Skin of body (tissue), 2 donors: ENCODE data around the gene RPH3AL. TPM values are rescaled to one million over a fixed set of nuclear protein-coding genes. Genes with fewer than 3 reads are reported as not detected.

Experiments used
- DNase-seq: peaks from one replicate; lab custom pipeline; 2025; lab: John Stamatoyannopoulos, UW
- total RNA-seq: library from RNA; depleted of rRNA; stranded (reverse); fragments of >200 nt; gene quantifications from one replicate; pipeline ENCODE4 v1.2.3, GENCODE V29; 2014

Gene RPH3AL
- total RNA-seq, 1 donor from 2014 or later: 4.8 TPM

DNA sequence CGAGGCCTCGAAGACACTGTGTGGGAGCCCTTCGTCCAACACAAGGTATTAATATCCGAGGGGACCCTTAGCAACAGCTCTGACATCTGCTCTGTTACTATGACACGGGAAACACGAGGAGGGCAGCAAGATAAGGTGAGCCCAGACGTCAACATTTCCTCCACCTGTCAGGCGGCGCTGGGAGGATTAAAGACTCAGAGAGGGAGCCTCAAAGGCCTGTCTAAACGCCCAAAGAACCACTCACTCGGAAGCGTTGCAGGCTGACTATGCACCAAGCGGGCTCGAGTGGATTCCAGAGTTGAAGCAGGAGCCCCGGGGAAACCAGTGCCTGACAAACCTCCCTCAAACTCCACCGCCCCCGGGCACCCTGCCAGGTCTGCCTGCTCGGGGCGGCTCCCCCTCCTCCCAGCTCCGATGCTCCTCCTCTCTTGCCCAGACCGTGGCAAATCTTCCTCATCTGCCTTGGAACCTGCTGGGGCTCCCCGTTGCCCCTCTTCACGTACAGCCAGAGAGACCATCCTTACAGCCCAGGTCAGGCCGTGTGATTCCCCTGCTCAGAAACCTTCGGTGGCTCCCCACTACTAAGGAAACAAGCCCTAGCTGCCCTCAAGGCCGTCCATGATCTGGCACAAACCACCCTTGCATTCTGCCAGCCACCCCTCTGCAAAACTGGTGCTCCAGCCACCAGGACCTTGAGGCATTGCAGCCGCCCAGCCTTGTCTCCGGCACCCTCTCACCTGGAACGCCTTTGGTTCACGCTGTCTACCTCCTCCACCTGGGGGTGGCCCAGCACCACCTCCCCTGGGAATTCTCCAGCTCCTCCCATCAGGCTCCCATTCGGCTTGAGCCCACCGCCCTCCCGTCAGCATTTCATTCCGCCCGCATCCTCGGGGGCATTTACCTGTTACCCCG, 16.2 kb downstream of the RPH3AL start:
- no peak for DNase-seq

DNA sequence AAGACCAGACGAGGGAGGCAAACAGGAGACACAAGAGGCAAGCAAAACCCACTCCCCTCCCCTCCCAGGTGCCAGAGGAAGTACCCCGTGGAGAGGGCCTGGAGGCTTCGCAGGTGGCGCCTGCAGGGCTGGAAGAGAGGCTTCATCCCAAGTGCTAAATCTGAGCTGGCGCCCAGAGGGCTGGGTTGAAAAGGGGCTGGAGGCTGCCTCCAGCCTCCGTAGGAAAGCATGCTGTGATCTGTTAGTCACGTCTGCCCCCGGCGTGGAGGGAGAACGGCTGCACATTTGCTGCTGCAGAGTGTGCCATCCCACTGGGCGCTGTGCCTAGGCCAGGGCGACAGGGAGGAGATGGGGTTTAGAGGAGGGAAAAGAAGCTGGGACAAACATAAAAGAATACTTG, 16.9 kb downstream of the RPH3AL start:
- DNase-seq: no peak

DNA sequence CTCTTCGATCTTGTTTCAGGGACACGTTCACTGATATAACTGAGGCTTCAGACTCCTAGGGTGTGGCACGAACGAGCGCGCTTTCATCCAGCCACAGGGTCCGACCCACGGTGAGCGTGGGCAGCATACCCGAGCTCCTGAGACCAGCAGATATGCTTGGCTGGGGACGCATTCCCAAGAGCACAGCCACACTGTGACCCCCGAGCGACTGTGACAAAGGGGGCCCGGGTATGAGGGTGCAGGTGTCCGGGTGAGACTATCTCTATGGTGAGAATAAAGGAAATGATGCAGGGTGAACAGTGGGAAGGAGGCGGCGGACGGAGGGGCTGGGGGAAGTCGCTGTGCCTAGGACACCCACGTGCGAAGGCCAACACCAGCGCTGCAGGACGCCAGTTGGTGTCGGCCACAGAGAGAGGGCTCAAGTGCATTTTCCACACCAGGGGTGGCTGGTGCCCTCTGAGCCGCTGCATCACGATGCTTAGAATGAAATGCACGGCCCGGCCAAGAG, 17.6 kb downstream of the RPH3AL start:
- no peak for DNase-seq

DNA sequence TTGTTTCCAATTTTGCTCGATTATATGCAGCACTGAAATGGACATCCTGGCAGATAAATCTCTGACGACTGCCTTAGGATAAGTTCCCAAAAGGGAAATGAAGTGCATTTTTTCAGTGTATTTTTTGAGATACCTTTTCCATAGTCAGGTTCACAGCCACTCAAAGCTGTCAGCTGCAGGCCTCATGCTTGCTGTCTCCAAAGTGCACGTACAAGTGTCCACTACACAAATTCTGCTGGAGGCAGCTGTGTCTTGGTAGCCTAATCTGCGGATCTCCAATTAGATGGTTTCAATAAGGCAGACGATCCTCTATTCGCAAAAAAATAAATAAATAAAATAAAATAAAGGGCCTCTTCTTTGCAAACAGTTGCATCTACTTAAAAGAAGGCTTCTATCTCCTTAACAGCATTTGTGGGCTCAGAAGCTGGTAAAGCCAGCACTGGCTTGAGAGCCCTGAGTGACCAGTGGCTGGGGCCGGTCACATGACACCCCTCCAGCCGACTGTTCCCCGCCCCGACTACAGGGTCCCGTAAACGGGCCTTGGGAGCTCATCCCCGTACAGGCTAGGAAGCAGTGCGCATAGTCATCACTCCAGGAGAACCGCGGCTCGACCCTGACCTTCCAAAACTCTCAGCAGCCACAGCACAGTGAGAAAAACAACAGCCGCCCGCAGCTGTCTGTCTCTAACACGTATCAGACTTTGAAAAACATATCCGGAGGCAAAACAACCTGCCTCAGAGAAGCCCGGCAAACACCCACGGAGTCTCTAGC, 18.8 kb downstream of the RPH3AL start:
- no peak for DNase-seq

DNA sequence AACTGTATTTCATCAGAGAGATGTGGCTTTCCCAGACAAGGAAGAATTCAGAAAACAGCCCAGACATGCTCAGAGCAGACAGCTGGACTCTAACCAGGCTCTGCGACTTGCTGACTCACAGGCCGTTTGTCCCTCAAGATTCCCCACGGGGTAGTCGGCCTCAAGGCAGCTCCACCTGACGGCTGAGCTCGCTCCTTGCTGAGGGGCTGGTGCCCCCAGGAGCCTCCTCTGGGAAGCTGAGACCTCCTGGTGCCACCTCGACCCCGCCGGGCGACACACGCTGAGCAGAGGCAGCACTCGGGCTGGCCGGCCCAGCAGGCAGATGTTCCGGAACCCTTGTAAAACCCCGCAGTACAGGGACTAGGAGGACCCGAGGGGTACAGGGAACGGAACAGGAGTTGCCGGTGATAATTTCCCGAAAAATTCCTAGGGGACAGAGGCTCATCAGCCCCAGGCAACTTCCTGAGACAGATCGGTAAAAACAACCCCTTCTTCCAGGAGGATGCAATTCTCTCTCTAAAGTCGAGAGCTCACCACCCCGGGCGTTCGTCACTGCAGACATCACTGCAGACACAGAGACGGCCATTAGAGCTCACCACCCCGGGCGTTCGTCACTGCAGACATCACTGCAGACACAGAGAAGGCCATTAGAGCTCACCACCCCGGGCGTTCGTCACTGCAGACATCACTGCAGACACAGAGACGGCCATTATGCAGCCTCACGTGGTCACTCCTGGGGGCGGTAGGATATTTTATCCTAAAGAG, 19.9 kb downstream of the RPH3AL start:
- DNase-seq: no peak

DNA sequence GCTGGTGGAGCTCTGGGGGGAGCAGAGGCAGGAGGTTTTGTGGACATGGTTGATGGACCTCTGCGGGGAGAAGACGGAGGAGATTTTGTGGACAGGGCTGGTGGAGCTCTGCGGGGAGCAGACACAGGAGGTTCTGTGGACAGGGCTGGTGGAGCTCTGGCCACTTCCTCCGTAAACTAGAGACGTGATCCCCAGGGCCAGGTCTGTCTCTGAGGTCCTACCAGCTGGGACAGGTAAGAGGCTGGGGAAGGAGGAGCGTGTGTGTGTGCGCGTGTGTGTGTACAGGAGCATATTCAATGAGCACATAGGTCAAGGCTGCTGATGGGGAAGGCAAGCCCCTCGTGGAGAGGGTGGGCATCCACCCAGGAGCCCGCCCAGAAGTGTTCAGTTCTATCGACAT, 20.6 kb downstream of the RPH3AL start:
- DNase-seq: no peak

DNA sequence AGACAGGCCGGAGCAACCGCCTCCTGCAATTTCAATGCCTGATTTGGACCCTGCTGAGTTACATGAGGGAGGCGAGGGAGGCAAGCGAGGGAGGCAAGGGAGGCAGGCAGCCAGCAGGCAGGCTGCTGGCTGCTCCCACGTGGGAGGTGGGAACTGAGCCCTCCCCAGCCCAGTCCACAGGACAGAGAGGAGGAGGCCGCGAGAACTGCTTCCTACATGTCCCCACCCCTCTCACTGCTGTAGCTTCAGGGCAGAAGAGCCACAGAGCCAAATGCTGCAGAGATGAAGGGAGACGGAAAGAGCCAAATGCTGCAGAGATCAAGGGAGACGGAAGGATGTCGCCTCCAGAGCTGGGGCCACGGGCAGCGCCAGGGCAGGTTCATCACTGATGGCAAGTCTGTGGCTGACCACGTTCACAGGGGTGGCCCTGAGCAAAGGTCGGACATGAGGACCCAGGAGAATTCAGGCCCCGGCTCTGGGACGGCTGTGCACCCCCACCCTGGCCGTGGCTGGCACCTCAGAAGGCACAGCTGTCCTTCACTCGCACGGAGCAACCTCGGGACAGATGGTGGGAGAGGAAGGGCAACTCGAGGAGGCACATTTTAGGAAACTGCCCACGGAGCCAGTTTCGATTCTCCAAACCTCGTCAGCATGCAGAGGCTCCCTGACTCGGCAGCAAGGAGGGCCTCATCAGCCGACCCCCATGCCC, 21.5 kb downstream of the RPH3AL start:
- no peak for DNase-seq

DNA sequence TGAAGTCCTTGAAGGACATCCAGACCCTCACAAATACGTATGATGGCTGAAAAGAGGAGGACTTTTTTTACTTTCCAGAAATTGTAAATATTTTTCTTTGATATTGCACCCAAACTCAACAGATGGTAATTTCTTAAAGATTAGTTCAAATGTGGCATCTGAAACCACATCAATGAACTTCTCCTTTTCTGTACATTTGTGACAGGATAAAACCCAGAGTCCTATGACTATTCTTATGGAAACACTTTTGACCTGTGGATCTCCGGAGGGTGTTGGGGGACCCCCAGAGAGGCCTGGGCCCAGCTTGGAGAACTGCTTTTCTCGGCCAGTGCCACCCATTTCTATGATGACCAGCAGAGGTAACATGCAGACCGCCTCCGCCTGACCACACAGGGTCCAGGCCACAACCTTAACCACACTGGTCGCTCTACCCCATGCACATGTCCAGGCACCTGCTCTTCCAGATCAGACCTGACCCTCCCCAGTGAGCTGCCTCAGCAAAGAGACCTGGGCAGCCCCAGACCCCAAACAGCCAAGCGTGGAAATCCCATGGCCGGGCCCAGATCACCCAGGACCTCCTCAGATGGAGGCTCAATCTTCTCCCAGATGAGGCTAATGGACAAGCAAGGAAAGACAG, 22.7 kb downstream of the RPH3AL start:
- no peak for DNase-seq

DNA sequence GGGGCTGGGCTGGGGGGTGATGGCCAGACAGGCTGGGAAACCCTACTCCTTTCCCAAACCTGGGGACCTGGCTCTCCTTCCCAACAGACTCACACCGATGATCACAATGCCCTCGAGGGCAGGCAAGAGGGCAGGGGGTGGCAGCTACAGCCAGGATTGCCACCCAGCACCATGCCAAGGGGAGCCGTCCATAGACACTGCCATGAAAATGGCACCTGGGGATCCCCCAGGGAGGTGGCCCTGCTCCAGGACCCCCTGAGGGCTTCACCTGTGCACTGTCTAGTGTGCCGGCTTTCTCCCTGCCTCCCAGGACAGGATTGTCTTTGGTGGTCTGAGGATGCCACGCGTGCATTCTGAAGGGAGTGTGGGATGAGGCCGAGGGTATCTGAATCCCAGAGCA, 24.6 kb downstream of the RPH3AL start:
- no peak for DNase-seq

DNA sequence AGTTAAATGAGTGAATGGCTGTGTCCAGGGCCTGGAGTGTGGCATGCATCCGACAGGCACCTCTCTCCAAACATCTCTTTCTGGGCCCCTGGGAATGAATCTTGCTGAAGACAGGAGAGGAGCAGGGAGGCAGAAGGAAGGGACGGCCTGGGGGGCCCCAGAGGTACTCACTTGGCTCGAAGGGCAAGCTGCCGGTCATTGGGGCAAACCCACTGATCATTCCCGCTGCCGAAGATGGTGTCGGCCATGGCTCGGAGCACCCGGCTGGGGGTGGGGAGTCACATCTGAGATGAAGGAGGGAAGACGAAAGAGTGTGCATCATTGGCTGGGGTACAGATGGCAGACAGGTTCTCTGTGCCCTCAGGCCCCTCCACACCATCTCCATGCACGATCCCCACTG, 25.3 kb downstream of the RPH3AL start:
- DNase-seq: no peak

DNA sequence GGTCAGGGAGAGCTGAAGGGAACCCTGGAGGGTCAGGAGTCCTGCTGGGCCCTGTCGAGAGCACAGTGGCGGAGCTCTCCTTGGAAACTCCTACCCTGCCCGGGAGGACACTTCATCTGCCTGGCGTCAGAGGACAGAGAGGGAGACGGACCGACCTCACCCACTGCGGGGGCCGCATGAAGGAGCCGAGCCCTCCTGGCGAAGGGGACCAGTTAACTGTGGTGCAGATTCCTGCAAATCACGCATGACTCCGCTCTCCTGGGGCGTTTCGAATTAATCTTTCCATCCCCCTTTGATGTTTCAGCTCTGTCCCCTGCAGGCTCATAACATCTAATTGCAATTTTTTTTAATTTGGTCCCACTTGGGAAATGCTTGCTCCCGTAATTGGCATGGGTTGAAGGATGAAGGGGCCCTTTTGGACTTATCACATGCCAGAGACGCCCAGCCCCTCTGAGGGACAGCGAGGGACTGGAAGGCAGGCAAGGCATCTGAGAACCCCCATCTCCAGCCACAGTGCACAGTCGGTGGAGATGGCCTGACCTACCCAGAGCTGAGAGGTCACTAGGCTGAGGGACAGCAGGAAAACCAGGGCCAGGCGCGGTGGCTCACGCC, 26.5 kb downstream of the RPH3AL start:
- no peak for DNase-seq

DNA sequence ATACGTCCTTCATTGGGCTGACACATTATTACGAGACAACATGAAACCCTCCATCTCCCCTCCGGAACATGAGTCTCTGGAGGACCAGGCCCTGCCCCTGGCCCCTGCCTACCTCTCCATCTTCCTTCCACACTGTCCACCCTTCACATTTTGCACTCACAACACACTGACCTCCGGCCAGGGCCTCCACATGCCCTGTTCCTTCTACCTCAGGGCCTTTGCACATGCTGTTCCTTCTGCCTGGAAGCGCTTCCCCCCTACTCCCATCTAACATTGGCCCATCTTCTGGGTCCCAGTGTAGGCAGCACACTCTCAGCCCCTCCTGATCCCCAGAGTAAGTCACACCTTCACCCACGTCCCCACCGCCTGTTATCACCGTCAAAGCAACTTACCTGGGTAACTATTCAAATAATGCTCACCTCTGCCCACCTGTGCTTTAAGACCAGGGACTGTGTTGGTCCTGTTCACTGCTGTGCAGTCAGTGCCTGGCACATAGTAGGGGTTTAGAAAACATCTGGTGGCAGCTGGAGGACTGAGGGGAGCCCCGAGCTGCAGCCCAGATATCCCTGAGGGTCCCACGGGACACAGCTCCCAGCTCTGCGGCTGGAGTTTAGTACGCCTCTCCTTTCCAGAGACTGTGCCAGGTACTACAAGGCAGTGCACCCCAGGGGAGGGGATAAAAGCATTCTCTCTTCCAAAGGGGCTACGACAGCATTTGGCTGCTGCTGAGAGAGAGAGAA, 27.2 kb downstream of the RPH3AL start:
- no peak for DNase-seq

DNA sequence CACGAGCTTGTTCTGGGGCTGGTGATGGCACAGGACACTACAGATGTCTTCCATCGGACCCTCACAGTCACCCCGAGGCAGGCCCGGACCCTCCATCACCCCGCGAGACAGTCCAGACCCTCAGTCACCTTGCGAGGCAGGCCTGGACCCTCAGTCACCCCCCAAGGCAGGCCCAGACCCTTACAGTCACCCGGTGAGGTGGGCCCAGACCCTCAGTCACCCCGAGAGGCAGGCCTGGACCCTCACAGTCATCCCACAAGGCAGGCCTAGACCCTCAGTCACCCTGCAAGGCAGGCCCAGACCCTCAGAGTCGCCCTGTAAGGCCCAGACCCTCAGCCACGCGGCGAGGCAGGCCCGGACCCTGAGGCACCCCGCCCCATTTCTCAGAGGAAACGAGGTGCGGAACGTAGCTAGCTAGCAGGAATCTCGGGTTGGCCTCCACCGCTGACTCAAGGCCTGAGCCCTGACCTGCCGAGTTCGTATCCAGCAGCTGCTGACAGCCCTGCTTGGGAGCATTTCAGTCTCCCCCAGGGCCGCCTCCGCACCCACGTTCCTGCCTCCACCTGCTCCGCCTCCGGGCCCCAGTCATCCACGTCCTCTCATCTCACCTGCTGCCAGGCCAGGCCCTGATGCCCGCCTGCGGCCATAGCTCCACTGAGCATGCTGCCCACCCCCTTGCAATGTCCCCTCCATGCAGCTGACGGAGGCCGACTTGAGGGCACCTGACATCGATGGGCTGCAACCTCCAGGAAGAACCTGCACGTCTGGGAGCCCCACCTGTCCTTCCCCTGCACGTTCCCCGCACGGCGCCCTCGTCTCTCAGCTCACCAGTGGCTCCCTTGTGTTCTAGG, 28.7 kb downstream of the RPH3AL start:
- no peak for DNase-seq

DNA sequence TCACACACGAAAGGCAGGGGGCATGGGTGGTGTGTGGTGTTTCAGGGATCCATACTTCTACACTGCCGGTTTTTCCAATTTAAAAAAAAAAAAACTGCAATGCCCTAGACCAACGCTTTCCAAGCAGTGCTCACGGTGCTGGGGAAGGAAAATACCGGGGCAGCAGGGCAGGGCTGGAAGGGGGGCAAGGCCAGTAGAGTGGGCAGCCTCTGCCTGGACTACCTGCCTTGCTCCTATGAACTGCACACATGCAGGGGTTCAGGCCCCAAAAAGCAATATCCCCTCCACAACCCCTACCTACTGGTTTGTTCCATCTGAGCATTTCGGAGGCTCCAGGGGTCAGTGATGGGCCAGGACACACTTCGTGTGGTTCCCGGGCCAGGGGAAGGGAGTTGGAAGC, 29.4 kb downstream of the RPH3AL start:
- no peak for DNase-seq

DNA sequence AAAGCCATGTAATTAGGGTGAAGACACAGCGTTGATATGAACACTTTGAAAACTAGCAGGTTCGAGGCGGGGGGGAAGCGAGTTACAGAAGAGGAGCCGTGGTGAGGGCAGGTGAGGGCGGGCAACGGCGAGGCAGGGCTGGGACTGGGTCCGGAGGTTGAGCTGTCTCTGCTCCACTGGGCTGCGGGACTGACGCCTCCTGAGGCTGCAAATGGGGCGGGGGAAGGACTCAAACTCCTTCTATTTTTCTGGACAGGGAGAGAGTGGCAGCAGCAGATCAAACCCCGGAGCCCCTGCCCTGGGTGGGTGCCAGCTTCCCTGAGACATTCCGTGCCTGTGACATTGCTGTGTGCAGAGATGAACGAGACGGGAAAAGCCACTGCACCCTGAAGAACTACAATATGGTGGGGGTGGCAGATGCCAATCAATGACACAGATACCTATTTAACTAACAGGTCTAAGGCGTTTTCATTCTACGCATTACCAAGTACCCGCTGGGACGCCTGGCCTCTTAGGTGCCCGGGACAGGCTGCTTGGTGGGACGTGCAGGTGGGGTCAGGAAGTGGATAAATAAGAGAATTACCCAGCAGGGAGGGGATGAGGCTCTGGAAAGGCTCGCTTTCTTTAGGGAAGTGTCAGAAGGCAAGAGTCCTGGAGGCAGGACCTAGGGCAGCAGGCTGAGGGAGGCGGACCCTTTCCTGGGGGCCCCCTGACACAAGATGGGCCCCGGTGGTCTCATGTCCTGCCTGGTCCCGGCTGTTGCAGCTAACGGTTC, 30.4 kb downstream of the RPH3AL start:
- no peak for DNase-seq

DNA sequence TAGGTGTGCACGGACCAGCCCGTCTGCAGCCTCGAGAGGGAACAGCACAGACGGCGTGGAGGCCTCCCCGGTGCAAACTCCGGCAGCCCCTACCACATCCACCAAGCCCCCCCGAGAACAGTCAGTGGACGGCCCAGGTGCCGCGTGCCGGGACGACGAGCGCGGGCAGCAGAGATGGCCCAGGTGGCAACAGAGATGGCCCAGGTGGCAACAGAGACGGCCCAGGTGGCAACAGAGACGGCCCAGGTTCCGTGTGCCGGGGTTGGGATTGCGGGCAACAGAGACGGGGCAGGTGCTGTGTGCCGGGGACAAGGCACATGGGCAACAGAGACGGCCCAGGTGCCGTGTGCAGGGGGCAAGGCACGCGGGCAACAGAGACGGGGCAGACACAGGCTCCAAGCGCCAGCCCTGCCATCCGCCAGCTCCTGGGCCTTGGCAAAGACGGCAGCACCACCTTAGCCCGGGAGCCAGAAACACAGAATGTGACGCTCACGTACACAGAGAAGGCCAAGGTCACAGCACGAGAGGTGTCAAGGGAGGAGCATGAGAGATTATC, 31.1 kb downstream of the RPH3AL start:
- no peak for DNase-seq

DNA sequence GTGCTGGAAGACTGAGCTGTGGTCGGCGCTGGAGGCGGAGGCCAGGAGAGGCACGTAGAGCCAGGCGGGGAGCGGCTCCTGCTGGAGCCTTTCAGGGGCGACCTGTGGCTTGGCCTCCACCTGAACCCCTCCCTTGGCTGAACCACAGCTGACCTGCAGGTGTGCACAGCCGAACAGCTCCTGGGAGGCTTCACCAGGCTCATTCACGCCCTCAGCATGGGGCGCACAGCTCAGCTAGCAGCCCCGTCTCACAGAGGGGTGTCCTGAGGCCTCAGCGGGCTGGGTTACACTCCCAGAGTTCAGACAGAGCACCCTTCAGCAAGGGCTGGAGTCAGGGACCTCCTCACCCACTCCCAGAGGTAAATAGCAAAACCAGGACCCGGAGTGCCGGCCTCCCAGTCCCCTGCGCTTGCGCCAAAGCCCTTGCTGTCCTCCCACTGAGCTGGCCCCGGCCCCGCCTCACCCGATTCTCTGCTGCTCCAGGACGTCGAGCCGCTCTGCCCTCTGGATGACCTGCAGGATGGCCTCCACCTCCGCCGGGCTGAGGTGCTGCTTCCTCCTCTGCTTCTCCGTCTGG, 31.7 kb downstream of the RPH3AL start:
- DNase-seq: no peak
